Lower lobe of right lung (tissue), 2 donors: ENCODE data around the gene ZFYVE28. TPM values are rescaled to one million over a fixed set of nuclear protein-coding genes. Genes with fewer than 3 reads are reported as not detected.

Experiments used
- ATAC-seq, 2 donors: fragments of 200-7000 bp; cut with Tn5 transposase; one replicate each; pipeline ENCODE4 v1.9.1; 2020 to 2022; ENCODE audit warnings: mild to moderate bottlenecking in 2 of 2, moderate library complexity in 2 of 2
- DNase-seq: peaks from one replicate; pipeline ENCODE4 v3.0.0-alpha.2; 2020
- H3K27ac ChIP-seq: fragments of 200-600 bp; one replicate; pipeline ENCODE4 v1.8.0; 2022
- H3K27me3 ChIP-seq: fragments of 200-600 bp; one replicate; pipeline ENCODE4 v1.8.0; 2022; ENCODE audit warnings: low read depth
- H3K36me3 ChIP-seq: fragments of 200-600 bp; one replicate; pipeline ENCODE4 v1.8.0; 2022; ENCODE audit warnings: mild to moderate bottlenecking
- H3K4me1 ChIP-seq: fragments of 200-600 bp; one replicate; pipeline ENCODE4 v1.8.0; 2022
- H3K4me3 ChIP-seq: fragments of 200-600 bp; one replicate; pipeline ENCODE4 v1.8.0; 2022; ENCODE audit warnings: mild to moderate bottlenecking
- H3K9me3 ChIP-seq: fragments of 200-600 bp; one replicate; pipeline ENCODE4 v1.8.0; 2022
- intact Hi-C: fragments of 100-400 bp; cut with DNase I; formaldehyde crosslinking; loops from one replicate; pipeline ENCODE4 v1.11.0; 2022
- total RNA-seq: library from RNA; stranded (reverse); fragmentation: NEBNext Ultra II Directional; extraction: Animal tissue kit (Norgen Biotek cat#: 25700); gene quantifications from one replicate; pipeline ENCODE4 v1.2.1, GENCODE V29; 2021
- TF ChIP-seq, protein P1 (sequence below): fragments of 200-600 bp; IDR thresholded peaks from one replicate; pipeline ENCODE4 v1.8.0; 2022; ENCODE audit warnings: antibody characterized with exemption, mild to moderate bottlenecking
- donor health status: DM: no; HTN: yes; CAD: no; lungs with severe emphysema.

Gene ZFYVE28
- total RNA-seq, 1 donor from 2014 or later = 12.9 TPM

DNA sequence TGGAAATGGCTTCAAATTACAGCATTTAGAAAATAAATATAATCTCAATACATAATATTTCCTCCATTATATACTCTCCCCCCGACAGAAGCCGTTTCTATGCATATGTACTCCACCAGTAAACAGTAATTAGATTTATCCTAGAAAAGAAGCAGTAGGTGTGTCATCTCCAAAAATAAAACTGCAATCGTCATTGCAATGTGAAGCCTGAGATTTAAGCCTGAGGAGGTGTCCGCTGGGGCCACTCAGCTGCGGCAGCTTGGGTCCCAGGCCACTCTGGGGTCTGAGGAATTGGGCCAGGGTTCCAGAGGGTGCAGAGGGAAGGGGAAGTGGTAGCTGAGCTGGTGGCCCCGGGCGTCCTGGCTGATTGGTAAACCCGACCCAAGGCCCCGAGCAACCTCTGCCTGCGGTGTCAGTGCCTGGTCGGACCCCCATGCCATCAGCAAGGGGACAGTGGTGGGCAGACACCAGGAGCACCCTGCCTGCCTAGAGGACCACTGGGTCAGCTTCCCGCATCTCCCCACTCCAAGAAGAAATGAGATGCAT lies 148.8 kb downstream of the ZFYVE28 start:
- H3K36me3 ChIP-seq = no peaks in the 10 kb centered on the region
- H3K9me3 ChIP-seq = no peaks in the 10 kb centered on the region
- DNase-seq (no peak), ATAC-seq (no peak)
- H3K4me1 ChIP-seq = peaks cover 23% of the 10 kb centered on the region
- intact Hi-C loops = no loop called here
- TF ChIP-seq, protein P1, sequence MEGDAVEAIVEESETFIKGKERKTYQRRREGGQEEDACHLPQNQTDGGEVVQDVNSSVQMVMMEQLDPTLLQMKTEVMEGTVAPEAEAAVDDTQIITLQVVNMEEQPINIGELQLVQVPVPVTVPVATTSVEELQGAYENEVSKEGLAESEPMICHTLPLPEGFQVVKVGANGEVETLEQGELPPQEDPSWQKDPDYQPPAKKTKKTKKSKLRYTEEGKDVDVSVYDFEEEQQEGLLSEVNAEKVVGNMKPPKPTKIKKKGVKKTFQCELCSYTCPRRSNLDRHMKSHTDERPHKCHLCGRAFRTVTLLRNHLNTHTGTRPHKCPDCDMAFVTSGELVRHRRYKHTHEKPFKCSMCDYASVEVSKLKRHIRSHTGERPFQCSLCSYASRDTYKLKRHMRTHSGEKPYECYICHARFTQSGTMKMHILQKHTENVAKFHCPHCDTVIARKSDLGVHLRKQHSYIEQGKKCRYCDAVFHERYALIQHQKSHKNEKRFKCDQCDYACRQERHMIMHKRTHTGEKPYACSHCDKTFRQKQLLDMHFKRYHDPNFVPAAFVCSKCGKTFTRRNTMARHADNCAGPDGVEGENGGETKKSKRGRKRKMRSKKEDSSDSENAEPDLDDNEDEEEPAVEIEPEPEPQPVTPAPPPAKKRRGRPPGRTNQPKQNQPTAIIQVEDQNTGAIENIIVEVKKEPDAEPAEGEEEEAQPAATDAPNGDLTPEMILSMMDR = no peak
- H3K4me3 ChIP-seq = no peak overlapping the region
- no peaks in the 10 kb centered on the region for H3K27me3 ChIP-seq
- H3K27ac ChIP-seq = no peak overlapping the region

DNA sequence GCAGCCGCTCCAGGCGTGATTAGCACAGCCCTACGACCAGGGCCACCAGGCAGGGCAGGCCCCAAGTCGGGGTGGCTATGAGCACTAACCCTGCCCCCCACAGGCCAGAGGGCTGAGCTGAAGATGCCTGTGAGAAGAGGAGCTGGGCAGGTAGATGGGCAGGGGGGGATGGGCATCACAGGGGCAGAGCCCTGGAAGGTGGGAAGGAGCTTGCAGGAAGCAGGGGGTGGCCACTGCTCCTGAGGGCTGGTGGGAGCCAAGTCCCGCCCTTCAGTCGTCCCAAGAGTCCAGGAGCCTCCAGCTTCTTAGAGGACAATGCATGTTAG lies 149.3 kb downstream of the ZFYVE28 start:
- no peaks in the 10 kb centered on the region for H3K36me3 ChIP-seq
- no peak overlapping the region for H3K4me3 ChIP-seq
- H3K27ac ChIP-seq = no peak overlapping the region
- no peaks in the 10 kb centered on the region for H3K27me3 ChIP-seq
- TF ChIP-seq, protein P1 = no peak
- peaks cover 23% of the 10 kb centered on the region for H3K4me1 ChIP-seq
- no peak for DNase-seq
- ATAC-seq = no peak
- H3K9me3 ChIP-seq = no peaks in the 10 kb centered on the region
- intact Hi-C loops = no loop called here

DNA sequence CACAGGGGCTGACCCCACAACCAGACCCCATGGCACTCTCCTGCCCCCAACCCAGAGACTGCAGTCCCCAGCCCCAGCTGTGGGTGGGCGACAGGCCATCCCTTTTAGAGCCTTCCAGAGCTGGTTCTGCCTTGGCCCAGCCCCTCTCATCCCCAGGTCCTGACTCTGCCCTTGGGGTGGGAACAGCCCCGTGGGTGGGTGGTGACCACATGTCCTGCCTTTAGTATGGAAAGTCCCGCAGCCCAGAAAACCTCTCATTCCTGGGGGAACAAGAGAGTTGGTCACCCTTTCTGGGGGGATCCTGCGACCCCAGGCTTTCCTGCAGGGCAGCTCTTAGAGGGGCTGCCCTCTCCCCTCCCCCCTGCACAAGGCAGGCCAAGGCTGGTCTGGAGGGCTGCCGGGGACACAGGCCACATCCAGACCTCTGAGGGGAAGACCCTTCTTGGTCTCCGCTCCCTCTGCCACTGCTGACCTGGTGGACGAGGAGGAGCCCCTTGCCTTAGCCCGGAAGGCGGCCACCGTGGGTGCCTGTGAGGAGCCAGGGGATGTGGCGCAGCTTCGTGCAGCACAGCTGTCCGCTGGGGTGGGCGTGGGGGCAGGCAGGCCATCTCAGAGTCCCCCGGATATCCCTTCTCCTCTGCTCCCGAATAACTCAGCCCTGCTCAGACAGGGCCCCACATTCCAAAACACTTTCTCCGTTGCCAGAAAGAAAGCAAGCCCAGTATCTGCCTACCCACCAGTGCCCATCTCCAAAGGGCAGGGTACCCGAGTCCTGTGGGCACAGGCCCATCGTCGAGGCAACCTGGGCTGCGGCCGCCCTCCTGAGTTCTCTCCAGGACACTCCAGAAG lies 149.9 kb downstream of the ZFYVE28 start:
- Histone ChIP-seq H3K9me3 (no peaks in the 10 kb centered on the region), H3K4me3 (no peak overlapping the region), H3K36me3 (no peaks in the 10 kb centered on the region), H3K27ac (no peak overlapping the region), H3K27me3 (no peaks in the 10 kb centered on the region), H3K4me1 (peaks cover 24% of the 10 kb centered on the region)
- no peak for ATAC-seq
- intact Hi-C loops = no loop called here
- TF ChIP-seq, protein P1 = no peak
- no peak for DNase-seq

DNA sequence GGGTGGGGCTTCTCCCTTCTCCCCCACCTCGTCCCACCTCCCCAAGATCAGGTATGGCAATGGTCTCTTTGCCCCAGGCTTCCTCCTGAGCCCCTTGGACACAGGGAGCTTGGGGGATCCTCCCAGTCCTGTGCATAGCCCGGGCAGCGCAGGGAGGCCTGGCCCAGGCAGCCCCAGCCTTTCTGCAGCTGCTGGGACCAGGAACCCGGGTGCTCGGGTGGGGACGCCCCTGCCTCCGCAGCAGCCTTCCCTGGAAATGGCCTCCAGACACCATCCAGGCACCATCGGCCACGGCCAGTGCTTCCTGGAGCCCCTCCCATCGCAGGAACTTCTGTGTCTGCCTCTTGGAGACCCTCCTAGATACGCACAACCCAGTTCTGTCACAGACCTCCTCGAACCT lies 150.6 kb downstream of the ZFYVE28 start:
- H3K27ac ChIP-seq = no peak overlapping the region
- no peak for DNase-seq
- ATAC-seq = no peak
- TF ChIP-seq, protein P1 = no peak
- no peak overlapping the region for H3K4me3 ChIP-seq
- H3K4me1 ChIP-seq = peaks cover 32% of the 10 kb centered on the region
- H3K36me3 ChIP-seq = no peaks in the 10 kb centered on the region
- no peaks in the 10 kb centered on the region for H3K27me3 ChIP-seq
- H3K9me3 ChIP-seq = no peaks in the 10 kb centered on the region
- intact Hi-C loops = no loop called here

DNA sequence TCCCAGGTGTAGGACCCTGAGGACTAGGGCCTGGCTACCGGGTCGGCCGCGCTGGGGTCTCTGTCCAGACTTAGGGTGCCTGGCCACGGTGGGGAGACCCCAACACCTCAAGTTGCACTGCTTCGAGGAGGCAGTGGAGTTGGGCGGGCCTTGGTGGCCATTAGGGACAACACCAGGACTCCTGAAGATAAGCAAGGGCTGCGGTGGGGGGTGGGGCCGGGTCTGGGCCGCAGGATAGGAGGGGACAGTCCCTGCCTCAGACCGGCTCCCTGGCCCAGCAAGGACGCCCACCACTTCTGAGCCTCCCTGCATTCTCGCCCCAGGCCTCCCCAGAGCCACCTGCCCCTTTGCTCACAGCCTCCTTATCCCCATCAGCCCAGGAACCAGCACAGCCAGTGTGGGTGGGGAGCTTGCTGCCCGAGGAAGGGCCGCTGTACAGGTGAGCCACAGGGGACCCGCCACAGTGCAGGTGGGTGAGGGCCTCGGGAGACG lies 151.1 kb downstream of the ZFYVE28 start:
- Histone ChIP-seq H3K9me3 (no peaks in the 10 kb centered on the region), H3K27ac (no peak overlapping the region), H3K4me3 (no peak overlapping the region), H3K4me1 (peaks cover 33% of the 10 kb centered on the region), H3K27me3 (no peaks in the 10 kb centered on the region), H3K36me3 (no peaks in the 10 kb centered on the region)
- intact Hi-C loops = no loop called here
- ATAC-seq (no peak), DNase-seq (no peak)
- TF ChIP-seq, protein P1 = no peak
